Limb (tissue), 2 donors: Measurements from ENCODE around the gene RBMS2.
A peak's percentile ranks its signal among the peaks of the same experiment; 100 is the strongest.
"Not testable (repeated sequence)": the region's sequence is repeated elsewhere in the genome, so short reads cannot be mapped to it uniquely, and the experiment has no call there.

Experiments used
- DNase-seq, 2 donors: peaks; one replicate each; pipeline ENCODE4 v3.0.0-alpha.2; 2016; ENCODE audit errors: extremely low spot score in 2 of 2

RBMS2 gene, protein sequence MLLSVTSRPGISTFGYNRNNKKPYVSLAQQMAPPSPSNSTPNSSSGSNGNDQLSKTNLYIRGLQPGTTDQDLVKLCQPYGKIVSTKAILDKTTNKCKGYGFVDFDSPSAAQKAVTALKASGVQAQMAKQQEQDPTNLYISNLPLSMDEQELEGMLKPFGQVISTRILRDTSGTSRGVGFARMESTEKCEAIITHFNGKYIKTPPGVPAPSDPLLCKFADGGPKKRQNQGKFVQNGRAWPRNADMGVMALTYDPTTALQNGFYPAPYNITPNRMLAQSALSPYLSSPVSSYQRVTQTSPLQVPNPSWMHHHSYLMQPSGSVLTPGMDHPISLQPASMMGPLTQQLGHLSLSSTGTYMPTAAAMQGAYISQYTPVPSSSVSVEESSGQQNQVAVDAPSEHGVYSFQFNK

GRCh38 chr12:56521590-56522371, at the start of gene RBMS2:
RBMS2 (plus strand) TSS chr12:56521820; CDS start chr12:56522024, 204 bp downstream.
- DNase-seq, result peak; percentile 84 to 95

GRCh38 chr12:56474389-56474788, 47.2 kb upstream of the RBMS2 start:
- DNase-seq, result no peak

DNA sequence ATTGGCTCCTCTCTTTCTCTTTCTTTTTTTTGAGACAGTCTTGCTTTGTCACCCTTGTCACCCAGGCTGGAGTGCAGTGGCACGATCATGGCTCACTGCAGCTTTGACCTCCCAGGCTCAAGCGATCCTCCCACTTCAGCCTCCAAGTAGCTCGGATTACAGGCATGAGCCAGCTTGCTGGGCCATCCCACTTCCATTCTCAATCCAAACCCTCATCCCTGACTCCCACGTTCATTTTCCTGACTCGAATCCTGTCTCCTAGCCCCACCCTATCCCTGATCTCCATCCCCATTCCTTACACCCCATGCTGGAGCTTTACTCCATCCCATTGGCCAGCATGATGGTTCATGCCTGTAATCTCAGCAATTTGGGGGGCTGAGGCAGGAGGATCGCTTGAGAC, 45.5 kb upstream of the RBMS2 start:
- DNase-seq, result no peak

DNA sequence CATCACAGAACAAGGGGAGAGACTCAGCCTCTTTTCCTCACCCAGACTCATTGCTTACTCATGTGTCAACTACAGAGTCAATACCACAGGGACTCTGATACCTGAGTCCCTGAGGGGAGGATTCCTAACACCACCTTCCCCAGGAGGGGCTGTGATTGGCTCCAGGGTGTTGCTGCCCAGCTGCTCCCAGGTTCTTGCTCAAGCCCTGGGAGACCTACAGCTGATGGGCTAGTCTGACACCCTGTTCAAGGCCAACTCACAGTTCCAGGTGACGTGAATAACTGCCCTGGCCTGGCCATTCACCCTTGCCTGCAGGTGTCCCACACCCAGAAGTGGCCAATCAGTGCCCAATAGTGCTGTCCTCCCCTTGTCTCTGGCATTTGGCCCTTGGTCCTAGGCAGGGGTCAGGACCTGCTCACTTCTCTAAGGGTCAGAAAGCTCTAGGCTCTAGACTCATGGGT, 44.6 kb upstream of the RBMS2 start:
- DNase-seq, result no peak

DNA sequence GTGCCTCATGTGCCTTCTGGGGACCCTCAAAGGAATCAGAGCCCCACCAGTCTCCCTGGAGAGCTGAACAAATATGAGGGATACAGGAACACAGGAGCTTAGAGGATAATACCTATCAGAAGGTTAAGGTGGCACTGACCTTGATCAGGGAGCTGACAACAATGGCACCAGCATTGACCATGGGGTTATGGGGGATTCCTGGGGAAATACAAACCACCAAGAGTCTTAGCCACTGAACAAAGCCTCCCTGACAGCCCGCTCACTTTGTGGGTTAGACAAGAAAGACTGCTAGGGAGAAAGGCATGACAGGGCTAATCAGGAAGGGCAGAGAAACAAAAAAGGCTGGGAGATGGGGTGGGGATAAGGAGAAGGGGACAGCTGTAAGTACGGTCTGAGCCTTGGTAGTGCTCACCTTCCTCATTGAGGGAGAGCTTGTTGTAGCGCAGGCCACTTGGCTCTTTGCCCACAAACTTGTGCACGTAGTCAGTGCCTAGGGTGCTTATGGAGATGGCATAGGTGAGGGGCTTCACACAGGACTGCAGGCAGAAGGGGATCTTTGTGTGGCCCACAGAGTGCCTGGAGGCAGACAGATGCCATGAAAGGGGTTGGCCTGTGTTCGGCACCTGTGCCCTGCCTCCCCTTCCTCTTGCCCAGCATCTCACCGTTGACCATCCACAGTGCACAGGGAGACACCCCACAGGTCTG, 43.9 kb upstream of the RBMS2 start:
- no peak for DNase-seq

DNA sequence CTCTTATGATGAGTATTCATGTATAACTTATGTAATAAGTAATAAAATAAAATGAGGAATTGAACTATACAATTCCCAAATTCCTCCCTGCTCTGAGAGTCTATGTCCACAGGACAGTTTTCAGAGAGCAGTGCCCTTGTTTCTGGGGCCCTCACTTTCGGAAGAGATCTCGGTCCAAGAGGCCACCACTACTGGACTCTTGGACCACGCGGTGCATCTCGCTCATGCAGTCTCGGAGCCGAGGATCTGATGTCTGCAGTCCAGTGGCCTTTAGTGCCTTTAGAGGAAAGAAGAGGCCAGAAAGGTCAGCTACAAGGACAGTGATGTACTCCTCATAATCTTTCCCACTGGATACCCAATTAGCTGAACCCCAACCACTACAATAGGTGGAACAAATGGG, 42.0 kb upstream of the RBMS2 start:
- DNase-seq, result no peak

GRCh38 chr12:56484566-56484965, 37.1 kb upstream of the RBMS2 start:
- DNase-seq, result no peak

GRCh38 chr12:56486694-56487093, 34.9 kb upstream of the RBMS2 start:
- DNase-seq, result no peak

DNA sequence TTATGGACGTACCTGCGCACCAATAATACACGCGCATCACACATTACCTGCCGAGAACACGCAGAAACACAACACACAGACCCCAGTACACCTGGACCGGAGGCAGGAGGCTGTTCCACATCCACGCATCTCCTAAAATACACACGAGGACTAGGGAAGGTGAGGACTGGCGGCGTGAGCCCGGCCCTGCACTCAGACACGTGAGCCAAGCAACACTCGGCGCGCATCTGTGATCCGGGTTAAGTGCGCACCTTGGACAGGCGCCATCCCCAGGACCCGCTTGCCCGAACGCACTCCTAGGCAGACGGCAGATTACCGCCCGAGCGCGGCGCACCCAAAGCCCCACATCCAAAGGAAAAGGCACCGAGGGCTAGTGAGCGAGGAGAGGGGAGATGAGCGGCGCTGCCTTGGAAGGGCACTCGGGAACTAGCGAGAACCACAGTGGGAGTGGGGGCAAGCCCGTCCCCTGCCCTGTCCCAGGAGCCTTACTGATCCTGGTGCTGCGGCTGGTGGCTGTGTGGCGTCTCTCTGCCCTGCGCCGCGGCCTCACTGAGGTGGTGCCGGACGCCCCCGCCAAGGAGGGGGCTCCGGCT, 34.1 kb upstream of the RBMS2 start:
- peak in 1 of 2 donors; percentile 65 for DNase-seq

DNA sequence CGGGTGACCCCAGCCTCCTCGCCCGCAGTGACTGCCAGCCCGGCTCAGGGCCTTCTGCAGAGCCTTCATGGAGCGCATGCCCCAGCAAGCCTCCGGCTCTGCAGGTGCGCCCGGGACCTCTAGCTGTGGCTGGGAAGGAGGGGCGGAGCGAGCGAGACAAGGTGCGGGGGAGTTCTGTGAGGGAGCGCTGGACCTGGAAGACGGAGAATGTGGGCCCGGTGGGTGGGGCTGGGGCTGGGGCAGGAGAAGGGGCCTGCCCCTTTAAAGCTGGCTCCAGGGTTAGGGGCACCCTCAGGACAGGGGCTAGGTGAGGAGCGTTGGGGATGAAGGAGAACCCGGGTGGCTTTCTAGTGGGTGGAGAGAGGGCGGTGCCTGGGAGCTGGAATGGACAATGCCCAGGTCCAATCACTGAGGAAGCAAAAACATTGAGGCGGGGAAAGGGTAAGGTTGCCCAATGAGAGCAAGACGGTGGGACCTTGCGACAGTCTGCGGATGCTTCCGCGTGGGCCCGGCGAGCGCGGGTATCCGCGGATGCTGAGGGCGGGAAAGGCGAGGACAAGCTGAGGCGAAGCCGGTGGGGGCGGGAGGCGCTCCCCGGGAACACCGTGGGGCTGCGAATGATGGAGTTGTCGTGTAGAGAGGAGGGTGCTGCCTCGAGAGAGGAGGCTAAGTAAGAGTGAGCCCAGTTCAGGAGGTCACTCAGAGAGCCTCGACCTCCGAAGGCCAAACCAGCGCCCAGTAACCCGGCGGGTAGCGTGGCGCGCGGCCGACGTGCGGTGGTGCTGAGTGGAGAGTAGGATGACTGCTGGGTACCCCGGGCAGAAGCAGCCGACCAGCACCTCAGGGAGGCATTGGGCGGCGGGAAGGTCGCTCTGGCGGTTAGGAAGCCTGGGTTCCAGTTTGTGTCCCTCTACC, 33.3 kb upstream of the RBMS2 start, which contains the start of gene GLS2:
GLS2 (minus strand) TSS at position 121 of the 915 bp plus-strand sequence; CDS start at position 78, 43 bp downstream.
- DNase-seq, result peak; percentile 61 to 76

DNA sequence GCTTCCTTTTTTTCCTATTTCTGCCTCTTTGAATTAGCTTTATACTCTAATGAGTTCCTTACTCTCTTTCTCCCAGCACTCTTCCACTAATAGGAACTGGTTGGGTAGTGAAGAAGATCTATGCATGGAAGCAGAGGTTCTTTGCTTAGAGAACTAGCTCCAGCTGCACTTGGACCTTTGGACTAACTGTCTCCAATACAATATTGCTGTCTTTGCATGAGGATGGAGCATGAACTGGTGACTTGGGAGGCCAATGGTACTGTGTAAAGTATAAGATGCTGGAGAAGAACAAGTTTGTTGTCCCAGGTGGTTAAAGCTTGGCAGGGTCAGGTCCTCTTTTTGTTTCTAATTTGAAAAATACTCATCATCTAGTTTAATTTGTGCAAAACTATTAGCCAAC, 31.3 kb upstream of the RBMS2 start:
- no peak for DNase-seq

- DNase-seq, result not testable (repeated sequence)
Measured at GRCh38 chr12:56493409-56494105, 28.1 kb upstream of the RBMS2 start.

- not testable (repeated sequence) for DNase-seq
Measured at GRCh38 chr12:56494106-56494415, 27.6 kb upstream of the RBMS2 start.

DNA sequence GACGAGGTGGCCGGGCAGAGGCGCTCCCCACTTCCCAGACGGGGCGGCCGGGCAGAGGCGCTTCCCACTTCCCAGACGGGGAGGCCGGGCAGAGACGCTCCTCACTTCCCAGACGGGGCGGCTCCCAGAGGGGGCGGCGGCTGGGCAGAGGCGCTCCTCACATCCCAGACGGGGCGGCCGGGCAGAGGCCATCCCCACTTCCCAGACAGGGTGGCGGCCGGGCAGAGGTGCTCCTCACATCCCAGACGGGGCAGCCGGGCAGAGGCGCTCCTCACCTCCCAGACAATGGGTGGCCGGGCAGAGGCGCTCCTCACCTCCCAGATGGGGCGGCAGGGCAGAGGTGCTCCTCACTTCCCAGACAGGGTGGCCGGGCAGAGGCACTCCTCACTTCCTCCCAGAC, 27.1 kb upstream of the RBMS2 start:
- not testable (repeated sequence) for DNase-seq

- DNase-seq, result peak in 1 of 2 donors; percentile 45
Measured at GRCh38 chr12:56496704-56497103, 24.9 kb upstream of the RBMS2 start.

DNA sequence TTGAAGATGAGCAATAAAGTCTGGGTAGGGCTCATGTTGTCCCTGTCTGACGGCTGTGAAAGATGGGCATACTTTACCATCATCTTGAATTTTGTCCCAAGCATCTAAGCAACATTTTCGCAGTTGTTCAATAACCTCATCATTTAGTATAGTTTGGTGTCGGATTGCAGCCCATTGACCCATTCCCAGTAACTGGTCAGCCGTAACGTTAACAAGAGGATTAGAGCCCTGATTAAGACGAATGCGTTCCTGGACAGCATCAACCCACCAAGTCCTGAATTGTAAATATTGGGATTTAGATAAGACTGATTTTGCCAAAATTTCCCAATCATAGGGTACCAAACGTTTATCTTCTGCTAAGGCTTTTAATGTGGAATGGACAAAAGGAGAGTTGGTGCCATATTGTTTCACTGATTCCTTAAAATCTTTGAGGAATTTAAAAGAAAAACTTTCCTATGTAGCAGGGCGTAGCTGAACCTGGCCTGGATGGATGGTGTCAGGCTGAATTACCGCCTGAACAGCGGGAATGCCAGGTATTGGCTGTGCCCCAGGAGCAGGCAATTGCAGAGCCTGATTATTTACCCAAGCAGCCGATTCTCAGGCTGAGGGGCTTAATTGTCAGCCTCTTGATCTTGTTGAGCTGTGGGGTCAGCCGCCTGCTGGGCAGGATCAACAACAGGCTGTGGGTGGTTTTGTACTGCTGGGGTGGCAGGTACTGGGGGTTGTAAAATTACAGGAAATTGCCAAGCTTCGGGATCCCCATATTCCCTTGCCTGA, 23.3 kb upstream of the RBMS2 start:
- not testable (repeated sequence) for DNase-seq

- not testable (repeated sequence) for DNase-seq
Measured at GRCh38 chr12:56499452-56499851, 22.2 kb upstream of the RBMS2 start.

- DNase-seq, result not testable (repeated sequence)
Measured at GRCh38 chr12:56499879-56500278, 21.7 kb upstream of the RBMS2 start.

- DNase-seq, result no peak
Measured at GRCh38 chr12:56510786-56511185, 10.8 kb upstream of the RBMS2 start.
